H9 (cell line): ENCODE results near the gene FBP2. TPM values are rescaled to one million over a fixed set of nuclear protein-coding genes. Genes with fewer than 3 reads are reported as not detected.

Source experiments
- DNase-seq: peaks from one replicate; pipeline ENCODE4 v3.0.0-alpha.2; 2017
- H2AFZ ChIP-seq: one replicate; pipeline ENCODE4 v1.6.1; 2013; ENCODE audit warnings: mild to moderate bottlenecking, low read length, control low read depth, moderate library complexity
- H2AK5ac ChIP-seq: 2 replicates; pipeline ENCODE4 v1.6.1; 2013; ENCODE audit warnings: low read length, control low read depth, mixed read lengths; ENCODE audit not compliant: insufficient read length
- H2BK120ac ChIP-seq: one replicate; pipeline ENCODE4 v1.6.1; 2013; ENCODE audit warnings: low read depth, mild to moderate bottlenecking, low read length, control low read depth, inconsistent platforms; ENCODE audit not compliant: poor library complexity, severe bottlenecking
- H2BK12ac ChIP-seq: 2 replicates; pipeline ENCODE4 v1.6.1; 2013; ENCODE audit warnings: low read length, control low read depth, mixed read lengths, low read depth; ENCODE audit not compliant: insufficient read length
- H2BK15ac ChIP-seq: 2 replicates; pipeline ENCODE4 v1.6.1; 2013; ENCODE audit warnings: low read depth, low read length, control low read depth
- H2BK20ac ChIP-seq: one replicate; pipeline ENCODE4 v1.6.1; 2013; ENCODE audit warnings: low read depth, mild to moderate bottlenecking, low read length, control low read depth, inconsistent platforms; ENCODE audit not compliant: poor library complexity, severe bottlenecking
- H2BK5ac ChIP-seq: 2 replicates; pipeline ENCODE4 v1.6.1; 2013; ENCODE audit warnings: low read length, control low read depth, mixed read lengths; ENCODE audit not compliant: insufficient read length
- H3K14ac ChIP-seq: 2 replicates; pipeline ENCODE4 v1.6.1; 2013; ENCODE audit warnings: low read length, control low read depth; ENCODE audit not compliant: insufficient read depth
- H3K18ac ChIP-seq: 2 replicates; pipeline ENCODE4 v1.6.1; 2013; ENCODE audit warnings: low read depth, mild to moderate bottlenecking, mixed read lengths, low read length, control low read depth; ENCODE audit not compliant: insufficient read length
- H3K23ac ChIP-seq: 2 replicates; pipeline ENCODE4 v1.6.1; 2013; ENCODE audit warnings: low read length, control low read depth, mixed read lengths, low read depth; ENCODE audit not compliant: insufficient read length
- H3K23me2 ChIP-seq: 2 replicates; pipeline ENCODE4 v1.6.1; 2013; ENCODE audit warnings: low read depth, mild to moderate bottlenecking, mixed read lengths, low read length, control low read depth; ENCODE audit not compliant: insufficient read length, poor library complexity, severe bottlenecking
- H3K27ac ChIP-seq: 2 replicates; pipeline ENCODE4 v1.5.1; 2013; ENCODE audit warnings: low read length, control low read depth, mixed read lengths, low read depth; ENCODE audit not compliant: insufficient read length
- H3K27me3 ChIP-seq: 2 replicates; pipeline ENCODE4 v1.6.1; 2013; ENCODE audit warnings: low read length, control low read depth, inconsistent platforms; ENCODE audit not compliant: insufficient read depth
- H3K4ac ChIP-seq: 2 replicates; pipeline ENCODE4 v1.6.1; 2013; ENCODE audit warnings: low read depth, mild to moderate bottlenecking, control low read depth, inconsistent platforms, low read length, moderate library complexity
- H3K4me1 ChIP-seq: 2 replicates; pipeline ENCODE4 v1.6.1; 2013; ENCODE audit warnings: low read length, control low read depth, inconsistent platforms; ENCODE audit not compliant: insufficient read depth
- H3K4me2 ChIP-seq: 2 replicates; pipeline ENCODE4 v1.6.1; 2013; ENCODE audit warnings: low read length, control low read depth, mixed read lengths; ENCODE audit not compliant: insufficient read length, insufficient read depth
- H3K56ac ChIP-seq: 2 replicates; pipeline ENCODE4 v1.6.1; 2013; ENCODE audit warnings: low read depth, mild to moderate bottlenecking, mixed read lengths, low read length, control low read depth; ENCODE audit not compliant: insufficient read length
- H3K79me1 ChIP-seq: 2 replicates; pipeline ENCODE4 v1.6.1; 2013; ENCODE audit warnings: low read depth, mild to moderate bottlenecking, moderate library complexity, low read length, control low read depth, inconsistent platforms; ENCODE audit not compliant: insufficient read depth, poor library complexity, severe bottlenecking
- H3K79me2 ChIP-seq: 2 replicates; pipeline ENCODE4 v1.6.1; 2013; ENCODE audit warnings: low read length, control low read depth, inconsistent platforms; ENCODE audit not compliant: insufficient read depth
- H3K9ac ChIP-seq: 2 replicates; pipeline ENCODE4 v1.6.1; 2013; ENCODE audit warnings: low read length, control low read depth, mixed read lengths; ENCODE audit not compliant: insufficient read length; ENCODE audit errors: extremely low read depth
- H3K9me3 ChIP-seq: one replicate; pipeline ENCODE4 v1.6.1; 2013; ENCODE audit warnings: low read depth, low read length, inconsistent platforms; ENCODE audit not compliant: control insufficient read depth
- H3T11ph ChIP-seq: one replicate; pipeline ENCODE4 v1.6.1; 2013; ENCODE audit warnings: mild to moderate bottlenecking, low read length, control low read depth, inconsistent platforms
- H4K20me1 ChIP-seq: one replicate; pipeline ENCODE4 v1.6.1; 2013; ENCODE audit not compliant: control insufficient read depth, insufficient read length, insufficient read depth
- H4K5ac ChIP-seq: 2 replicates; pipeline ENCODE4 v1.6.1; 2013; ENCODE audit warnings: low read depth, mild to moderate bottlenecking, mixed read lengths, low read length, control low read depth; ENCODE audit not compliant: insufficient read length
- H4K8ac ChIP-seq: replicated peaks from 2 replicates; pipeline ENCODE4 v1.6.1; 2013; ENCODE audit warnings: low read length, control low read depth, mixed read lengths, low read depth; ENCODE audit not compliant: insufficient read length
- H4K91ac ChIP-seq: 2 replicates; pipeline ENCODE4 v1.6.1; 2013; ENCODE audit warnings: low read depth, mild to moderate bottlenecking, moderate library complexity, mixed read lengths, low read length, control low read depth; ENCODE audit not compliant: insufficient read length
- H3K27ac Mint-ChIP-seq, 3 experiments: 2 replicates in 2 of 3; 3 replicates in 1 of 3; pipeline ENCODE4 v1.8.0; 2020 to 2021; ENCODE audit warnings: mixed read lengths in 3 of 3, mild to moderate bottlenecking in 1 of 3, moderate library complexity in 1 of 3
- H3K27me3 Mint-ChIP-seq: 2 replicates; pipeline ENCODE4 v1.8.0; 2021; ENCODE audit warnings: low read depth, mild to moderate bottlenecking, moderate library complexity, mixed read lengths
- H3K36me3 Mint-ChIP-seq, 3 experiments: 2 replicates in 2 of 3; 3 replicates in 1 of 3; pipeline ENCODE4 v1.8.0; 2020 to 2021; ENCODE audit warnings: low read depth in 3 of 3, mixed read lengths in 3 of 3; ENCODE audit not compliant: insufficient read depth in 1 of 3
- H3K4me1 Mint-ChIP-seq, 2 experiments: 2 replicates each; pipeline ENCODE4 v1.8.0; 2020; ENCODE audit warnings: mixed read lengths in 2 of 2
- H3K4me3 Mint-ChIP-seq, 2 experiments: 2 replicates in 1 of 2; 3 replicates in 1 of 2; pipeline ENCODE4 v1.8.0; 2020 to 2021; ENCODE audit warnings: mild to moderate bottlenecking in 2 of 2, mixed read lengths in 2 of 2, moderate library complexity in 1 of 2
- H3K9me3 Mint-ChIP-seq, 2 experiments: 2 replicates in 1 of 2; 3 replicates in 1 of 2; pipeline ENCODE4 v1.8.0; 2020; ENCODE audit warnings: mild to moderate bottlenecking in 2 of 2, mixed read lengths in 2 of 2, moderate library complexity in 1 of 2
- CTCF ChIP-seq: fragments of 200-600 bp; sonication (generic); conservative IDR thresholded peaks from 3 replicates; pipeline ENCODE4 v1.8.0; 2021; ENCODE audit warnings: antibody characterized with exemption, mild to moderate bottlenecking
- WGBS: extraction: QIAGEN DNeasy Blood & Tissue Kit; methylation state at CpG from one replicate; pipeline ENCODE4 v1.1.7; 2013; ENCODE audit warnings: missing lambda C conversion rate, low lambda C conversion rate, mixed read lengths; ENCODE audit not compliant: insufficient read length; ENCODE audit errors: extremely low coverage; 5-methylcytosine and 5-hydroxymethylcytosine counted together
- total RNA-seq: library from RNA; stranded (reverse); gene quantifications from 2 replicates; pipeline ENCODE4 v1.2.1, GENCODE V29; 2021

FBP2 gene
- total RNA-seq, 1 experiment from 2014 or later, result not detected

GRCh38 chr9:94563548-94563947 lies 30.1 kb downstream of the FBP2 start:
- H3K23ac ChIP-seq, result no peak overlapping the region
- H3K27ac ChIP-seq, result no peak overlapping the region
- H3K4me2 ChIP-seq, result no peak overlapping the region
- no CpG with 5 or more reads among the region's 2 CpGs for WGBS
- H2AFZ ChIP-seq, result no peak overlapping the region
- H3K9me3 ChIP-seq, result no peaks in the 10 kb centered on the region
- no peak overlapping the region for H3K18ac ChIP-seq
- DNase-seq, result no peak
- H3K23me2 ChIP-seq, result no peaks in the 10 kb centered on the region
- no peak overlapping the region for H3K27ac Mint-ChIP-seq
- H2BK20ac ChIP-seq, result no peak overlapping the region
- H3K14ac ChIP-seq, result no peak overlapping the region
- no peak overlapping the region for H2BK12ac ChIP-seq
- no peak for TF ChIP-seq CTCF
- no peaks in the 10 kb centered on the region for H3K4me1 ChIP-seq
- H3K9ac ChIP-seq, result no peak overlapping the region
- no peak overlapping the region for H2AK5ac ChIP-seq
- H3K4ac ChIP-seq, result no peak overlapping the region
- H4K91ac ChIP-seq, result no peak overlapping the region
- H3K4me3 Mint-ChIP-seq, result no peak overlapping the region
- H3K27me3 ChIP-seq, result no peaks in the 10 kb centered on the region
- H3K56ac ChIP-seq, result no peak overlapping the region
- H3K36me3 Mint-ChIP-seq, result peaks cover 16 to 37% (median 34%) of the 10 kb centered on the region in 3 experiments
- no peaks in the 10 kb centered on the region for H3K79me1 ChIP-seq
- no peaks in the 10 kb centered on the region for H3K27me3 Mint-ChIP-seq
- H3K9me3 Mint-ChIP-seq, result no peaks in the 10 kb centered on the region; a peak in 2 of 5 replicates
- H2BK5ac ChIP-seq, result no peak overlapping the region
- H3T11ph ChIP-seq, result no peak overlapping the region
- no peak overlapping the region for H4K8ac ChIP-seq
- no peak overlapping the region for H2BK15ac ChIP-seq
- no peaks in the 10 kb centered on the region for H3K79me2 ChIP-seq
- H4K20me1 ChIP-seq, result no peaks in the 10 kb centered on the region
- no peak overlapping the region for H4K5ac ChIP-seq
- no peak overlapping the region for H2BK120ac ChIP-seq
- H3K4me1 Mint-ChIP-seq, result no peaks in the 10 kb centered on the region
